DLD1 (cell line): ENCODE results near the gene TRPC4AP.
"Not testable (repeated sequence)": the region's sequence is repeated elsewhere in the genome, so short reads cannot be mapped to it uniquely, and the experiment has no call there.

Experiments used
- in situ Hi-C: cut with HindIII; loops from 2 replicates; pipeline ENCODE4 v1.10.0; 2017; ENCODE audit warnings: low sequenced_read_pairs

The TRPC4AP gene

GRCh38 chr20:35092524-35093266, at the start of gene TRPC4AP:
TRPC4AP (minus strand) TSS chr20:35092807; CDS start chr20:35092781, 26 bp downstream.
- in situ Hi-C loops: no loop called here

DNA sequence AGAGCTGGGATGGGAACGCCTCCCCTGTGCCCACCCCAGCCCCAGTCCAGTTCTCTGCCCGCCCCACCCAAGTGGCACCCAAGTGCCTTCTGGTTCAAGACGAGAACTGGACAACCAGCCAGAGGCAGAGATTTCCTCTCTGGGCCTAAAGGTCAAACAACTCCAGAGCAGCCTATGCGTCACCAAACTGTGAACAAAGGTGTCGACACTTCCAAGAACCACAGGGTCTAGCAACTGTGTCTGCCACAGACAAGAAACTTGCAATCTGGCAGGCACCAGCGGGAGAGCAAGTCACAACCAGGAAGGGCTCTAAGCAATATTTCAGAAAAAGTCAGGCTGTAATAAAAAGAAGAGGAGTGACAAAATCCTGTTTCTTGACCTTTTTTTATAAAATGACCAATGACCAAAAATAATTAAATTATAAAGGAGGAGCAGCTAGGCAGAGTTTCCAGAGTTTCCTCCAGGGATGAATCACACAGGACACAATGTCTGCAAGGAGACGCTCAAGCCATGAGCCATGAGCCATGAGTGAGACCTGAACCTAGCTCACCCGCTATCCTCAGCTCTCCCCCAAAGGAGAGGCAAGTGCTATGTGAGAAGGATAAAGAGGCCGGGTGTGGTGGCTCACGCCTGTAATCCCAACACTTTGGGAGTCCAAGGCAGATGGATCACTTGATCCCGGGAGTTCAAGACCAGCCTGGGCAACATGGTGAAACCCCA, 43.4 kb upstream of the TRPC4AP start:
- in situ Hi-C loops: no loop called here

DNA sequence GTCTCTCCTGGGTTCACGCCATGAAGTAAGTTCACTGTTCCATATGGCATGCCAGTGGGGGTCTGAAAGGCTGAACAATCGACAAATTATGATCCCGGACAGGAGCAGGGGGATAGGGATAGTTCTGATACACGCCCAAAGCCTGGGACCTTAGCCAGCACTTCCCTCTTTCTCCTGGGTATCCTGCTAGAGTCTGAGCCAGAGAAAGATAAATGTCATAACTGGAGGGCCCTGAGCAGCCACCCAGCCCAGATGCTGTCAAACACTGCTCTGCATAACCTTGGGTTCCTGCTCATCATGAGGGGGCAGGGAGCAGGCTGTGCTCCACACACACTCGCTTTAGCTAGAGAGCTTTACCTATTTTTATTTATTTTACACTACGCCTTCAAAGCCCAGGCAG, 42.3 kb upstream of the TRPC4AP start:
- in situ Hi-C loops: no loop called here

DNA sequence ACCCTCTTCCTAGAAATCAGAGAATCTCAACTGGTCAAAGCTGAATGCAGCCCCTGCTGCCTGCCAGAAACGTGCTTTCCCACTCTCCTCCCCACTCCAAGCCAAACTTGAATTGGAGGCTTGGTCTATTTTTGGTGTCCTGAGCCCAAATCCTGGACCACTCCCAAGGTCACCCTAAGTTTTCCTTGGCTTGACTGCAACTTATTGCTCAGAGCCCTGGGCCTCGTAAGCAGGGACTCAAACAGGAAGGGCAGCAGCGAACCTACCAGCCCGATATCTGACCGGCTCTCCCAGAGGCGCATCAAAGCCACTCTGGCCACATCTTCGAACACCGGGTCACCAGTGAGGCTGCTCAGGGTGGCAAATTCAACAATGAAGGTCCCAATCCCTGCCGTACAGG, 41.9 kb upstream of the TRPC4AP start:
- in situ Hi-C loops: no loop called here

- in situ Hi-C loops: no loop called here
Measured at GRCh38 chr20:35133735-35134134, 41.1 kb upstream of the TRPC4AP start.

DNA sequence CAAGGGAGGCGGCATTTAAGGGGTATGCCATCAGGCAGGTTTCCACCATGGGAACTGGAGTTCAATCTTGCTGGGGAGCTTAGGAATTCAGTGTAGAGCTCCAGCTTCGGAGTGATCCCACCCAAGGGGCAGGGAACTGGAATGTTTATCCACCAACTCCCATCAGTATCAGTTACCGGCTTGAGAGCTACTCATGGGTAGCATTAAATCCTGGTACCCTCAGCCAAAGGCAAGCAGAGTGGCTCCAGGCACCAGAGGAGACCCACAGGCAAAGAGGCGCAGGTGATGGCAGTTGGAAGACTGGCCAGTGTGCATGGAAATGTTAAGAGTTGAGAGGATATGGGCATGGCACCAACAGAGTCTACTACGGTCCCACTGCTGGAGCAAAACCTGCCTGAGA, 40.4 kb upstream of the TRPC4AP start:
- in situ Hi-C loops: no loop called here

DNA sequence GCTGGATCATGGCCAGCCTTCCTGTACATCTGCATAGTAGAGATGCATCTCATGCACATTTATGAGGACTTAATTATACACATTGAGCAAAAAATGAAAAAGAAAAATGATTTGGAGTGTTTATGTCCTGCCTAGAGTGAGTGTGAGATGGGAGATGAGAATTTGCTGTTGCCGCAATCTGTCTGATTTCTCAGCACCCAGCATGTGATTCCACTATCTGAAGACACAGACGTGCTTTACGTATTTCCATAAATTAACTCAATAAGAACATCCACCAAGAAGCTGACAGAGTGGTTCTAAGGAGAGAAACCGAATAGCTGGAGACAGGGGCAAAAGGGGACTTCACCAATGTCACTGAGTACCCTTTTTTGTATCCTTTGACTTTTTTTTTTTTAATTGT, 39.3 kb upstream of the TRPC4AP start:
- in situ Hi-C loops: no loop called here

GRCh38 chr20:35129647-35130069, 37.1 kb upstream of the TRPC4AP start:
- in situ Hi-C loops: no loop called here

DNA sequence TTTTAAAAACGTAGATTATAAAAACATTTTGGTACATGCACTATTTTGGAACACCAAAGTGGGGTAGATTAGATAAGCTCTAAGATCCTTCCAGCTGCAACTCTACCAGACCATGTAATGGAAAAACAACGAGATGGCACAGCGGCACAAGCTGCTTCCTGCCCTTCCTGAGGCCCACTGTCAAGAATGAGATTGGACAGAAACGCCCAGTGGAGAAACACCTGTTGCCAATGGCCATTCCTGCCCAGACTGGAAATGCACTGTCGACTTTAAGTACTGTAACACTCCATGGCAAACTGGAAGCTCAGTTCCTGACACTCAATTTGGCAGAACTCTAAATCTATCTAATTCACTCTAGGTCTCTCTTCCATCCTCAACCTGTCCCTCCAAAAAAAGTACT, 33.1 kb upstream of the TRPC4AP start:
- in situ Hi-C loops: no loop called here

DNA sequence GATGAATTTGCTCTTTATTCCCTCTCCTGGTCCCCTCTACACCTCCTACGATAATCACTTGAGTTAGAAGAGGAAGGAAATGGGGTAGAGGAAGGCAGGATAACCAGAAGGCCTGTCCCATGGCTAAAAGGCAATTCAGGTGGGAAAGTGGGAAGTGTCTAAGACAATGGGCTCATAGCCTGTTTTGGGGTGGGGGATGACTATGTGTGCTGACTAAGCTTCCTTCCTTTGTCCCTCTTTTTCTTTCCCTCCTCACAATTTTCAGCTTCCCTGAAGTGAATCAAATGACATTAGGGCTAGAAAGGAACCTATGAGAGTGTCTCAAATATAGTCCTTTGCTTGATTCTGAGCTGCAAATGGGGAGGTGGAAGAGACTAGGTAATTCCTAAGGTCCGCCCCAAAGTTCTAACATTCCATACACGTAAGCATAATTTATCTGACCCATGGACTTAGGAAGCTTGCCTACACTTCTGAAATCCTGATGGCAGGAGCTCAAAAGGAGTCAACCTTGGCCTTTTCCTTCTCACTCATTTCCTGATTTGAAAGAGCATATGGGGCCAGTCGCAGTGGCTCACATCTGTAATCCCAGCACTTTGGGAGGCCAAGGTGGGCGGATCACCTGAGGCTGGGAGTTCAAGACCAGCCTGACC, 30.3 kb upstream of the TRPC4AP start:
- in situ Hi-C loops: no loop called here

- in situ Hi-C loops: no loop called here
Measured at GRCh38 chr20:35121186-35121585, 28.6 kb upstream of the TRPC4AP start.

DNA sequence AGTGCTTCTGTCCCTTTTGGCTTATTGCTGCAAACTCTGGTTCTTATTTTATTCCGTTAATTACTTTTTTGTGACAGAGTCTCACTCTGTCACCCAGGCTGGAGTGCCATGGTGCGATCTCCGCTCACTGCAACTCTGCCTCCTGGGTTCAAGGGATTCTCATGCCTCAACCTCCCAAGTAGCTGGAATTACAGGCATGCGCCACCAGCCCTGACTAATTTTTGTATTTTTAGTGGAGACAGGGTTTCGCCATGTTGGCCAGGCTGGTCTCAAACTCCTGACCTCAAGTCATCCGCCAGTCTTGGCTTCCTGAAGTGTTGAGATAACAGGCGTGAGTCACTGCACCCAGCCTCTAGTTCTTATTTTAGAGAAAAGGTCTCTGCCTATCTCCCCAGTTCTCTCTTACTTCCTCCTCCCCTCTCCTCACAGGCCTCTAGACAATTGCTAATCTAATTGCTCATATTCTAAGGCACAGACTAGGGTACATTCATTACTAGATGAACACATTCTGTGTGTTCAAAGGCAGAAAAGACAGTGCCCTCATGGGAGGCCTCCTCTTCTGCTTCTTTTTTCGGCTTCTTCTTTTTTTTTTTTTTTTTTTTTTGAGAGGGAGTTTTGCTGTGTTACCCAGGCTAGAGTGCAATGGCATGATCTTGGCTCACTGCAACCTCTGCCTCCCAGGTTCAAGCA, 27.6 kb upstream of the TRPC4AP start:
- in situ Hi-C loops: no loop called here

DNA sequence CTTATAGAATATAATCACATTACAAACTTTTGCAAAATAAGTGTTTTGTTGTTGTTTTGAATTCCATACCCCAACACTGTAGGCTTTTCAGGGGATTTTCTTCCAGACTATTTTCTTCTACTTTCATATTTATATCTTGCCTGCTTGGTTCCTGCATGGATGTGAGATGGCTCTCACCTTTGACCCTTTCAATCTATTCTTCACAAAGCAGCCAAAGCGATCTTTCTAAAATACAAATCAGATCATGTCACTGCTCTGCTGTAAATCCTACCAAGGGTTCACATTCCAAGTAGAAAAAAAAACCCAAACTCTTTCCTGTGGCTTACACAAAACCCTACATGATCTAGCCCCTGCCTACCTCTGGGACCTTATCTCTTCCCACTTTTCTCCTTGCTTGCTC, 25.0 kb upstream of the TRPC4AP start:
- in situ Hi-C loops: no loop called here

- in situ Hi-C loops: no loop called here
Measured at GRCh38 chr20:35117196-35117595, 24.6 kb upstream of the TRPC4AP start.

GRCh38 chr20:35116258-35116657, 23.7 kb upstream of the TRPC4AP start:
- in situ Hi-C loops: no loop called here

DNA sequence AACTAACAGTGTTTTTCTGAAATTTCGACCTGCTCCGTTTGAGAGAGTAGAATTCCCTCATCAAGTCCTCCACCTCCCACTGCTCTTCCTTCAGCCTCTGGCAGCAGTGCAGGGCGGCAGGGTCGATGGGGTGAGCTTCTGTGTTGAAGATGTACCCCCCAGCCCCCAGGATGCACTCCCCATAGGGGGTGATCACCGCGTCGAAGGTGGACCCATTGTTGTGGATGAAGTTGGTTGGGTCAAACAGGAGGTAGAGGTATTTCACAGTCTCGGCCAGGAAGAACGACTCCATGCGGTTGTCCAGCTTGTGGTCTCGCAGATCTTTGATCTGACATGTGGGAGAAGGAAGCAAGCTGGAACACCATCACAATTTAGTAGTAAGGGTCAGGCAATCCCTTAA, 23.0 kb upstream of the TRPC4AP start:
- in situ Hi-C loops: no loop called here

GRCh38 chr20:35112276-35112675, 19.7 kb upstream of the TRPC4AP start:
- in situ Hi-C loops: not testable (repeated sequence)

DNA sequence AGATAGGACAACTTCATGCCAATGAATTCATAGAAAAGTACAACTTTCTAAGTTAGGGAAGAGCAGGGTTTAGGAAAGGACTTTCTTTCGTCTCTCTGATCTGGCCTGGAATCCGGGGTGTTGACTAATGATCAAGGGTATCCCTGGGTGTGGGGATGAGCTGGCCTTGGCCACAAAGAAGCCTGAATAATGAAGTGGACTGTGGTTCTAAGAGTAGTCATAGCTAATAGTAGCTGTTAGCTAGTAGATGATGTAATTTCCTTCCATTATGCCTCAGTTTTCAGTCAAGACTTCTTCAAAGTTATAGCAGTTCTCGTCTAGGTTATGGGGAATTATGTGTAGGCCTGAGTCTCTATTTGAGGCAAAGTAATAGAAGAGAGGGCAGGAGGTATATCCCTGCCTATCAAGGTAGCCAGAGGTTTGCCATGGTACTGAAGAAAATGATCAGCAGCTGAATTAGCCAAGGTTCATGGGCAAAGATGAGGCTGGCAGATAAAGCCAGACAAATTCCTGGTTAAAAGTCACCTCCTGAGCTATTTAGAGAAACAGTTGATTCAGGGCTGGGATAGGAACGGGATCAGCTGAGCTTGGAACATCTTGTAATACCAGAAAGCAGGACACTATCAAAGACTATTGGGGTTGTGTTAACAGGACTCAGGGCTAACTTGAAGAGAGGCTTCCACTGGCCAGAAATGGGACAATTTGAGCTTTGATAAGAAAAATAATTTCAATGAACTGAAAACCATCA, 18.7 kb upstream of the TRPC4AP start:
- in situ Hi-C loops: no loop called here

GRCh38 chr20:35108921-35109320, 16.3 kb upstream of the TRPC4AP start:
- in situ Hi-C loops: no loop called here

GRCh38 chr20:35106827-35107380, 14.3 kb upstream of the TRPC4AP start:
- in situ Hi-C loops: no loop called here
